PC-3 (cell line): ENCODE data around the gene ARMC7. TPM values are rescaled to one million over a fixed set of nuclear protein-coding genes. Genes with fewer than 3 reads are reported as not detected.

Source experiments
- ATAC-seq: fragments of 200-7000 bp; cut with Tn5 transposase; 2 replicates; pipeline ENCODE4 v1.9.1; 2020; ENCODE audit warnings: mild to moderate bottlenecking, moderate library complexity
- BruUV-seq: library from RNA; stranded (reverse); fragments of 400-500 nt; replicated peaks from 2 replicates; lab custom pipeline; 2021; lab: Mats Ljungman, UMichigan
- CTCF ChIA-PET: fragments of 300-600 bp; sonication (Branson Sonifier 250); formaldehyde crosslinking; loops from one replicate; lab custom pipeline; 2022; ENCODE audit warnings: antibody characterized with exemption; lab: Charles Lee
- POLR2A ChIA-PET: fragments of 300-600 bp; sonication (Branson Sonifier 250); formaldehyde crosslinking; loops from one replicate; lab custom pipeline; 2022; ENCODE audit warnings: antibody characterized with exemption; ENCODE audit not compliant: unreplicated experiment; lab: Charles Lee
- DNase-seq: peaks from one replicate; pipeline ENCODE4 v3.0.0-alpha.2; 2015
- H2AFZ ChIP-seq: fragments of 300-600 bp; sonication (generic); 2 replicates; pipeline ENCODE4 v1.6.0; 2016; ENCODE audit warnings: antibody characterized with exemption, low read length
- H3F3A ChIP-seq: fragments of 300-600 bp; sonication (generic); one replicate; pipeline ENCODE4 v1.6.0; 2017; ENCODE audit warnings: antibody characterized with exemption, low read length, control low read depth, mild to moderate bottlenecking; ENCODE audit not compliant: unreplicated experiment
- H3K27ac ChIP-seq: fragments of 300-600 bp; sonication (generic); 2 replicates; pipeline ENCODE4 v1.5.1; 2016; ENCODE audit warnings: mild to moderate bottlenecking, low read length
- H3K27me3 ChIP-seq: fragments of 300-600 bp; sonication (generic); 2 replicates; pipeline ENCODE4 v1.6.1; 2016; ENCODE audit warnings: low read length, mixed read lengths
- H3K36me3 ChIP-seq: fragments of 300-600 bp; sonication (generic); 2 replicates; pipeline ENCODE4 v1.6.1; 2016; ENCODE audit warnings: low read depth, mixed run types, low read length, mixed read lengths
- H3K4me1 ChIP-seq: fragments of 300-600 bp; sonication (generic); 2 replicates; pipeline ENCODE4 v1.5.1; 2016; ENCODE audit warnings: low read length; ENCODE audit not compliant: insufficient read depth
- H3K4me2 ChIP-seq: fragments of 300-600 bp; sonication (generic); 2 replicates; pipeline ENCODE4 v1.6.0; 2016; ENCODE audit warnings: low read length
- H3K4me3 ChIP-seq: fragments of 300-600 bp; sonication (generic); 2 replicates; pipeline ENCODE4 v1.5.1; 2016; ENCODE audit warnings: mild to moderate bottlenecking, low read length, mixed read lengths
- H3K79me2 ChIP-seq: fragments of 300-600 bp; sonication (generic); 2 replicates; pipeline ENCODE4 v1.6.1; 2017; ENCODE audit warnings: low read length, mixed read lengths
- H3K9ac ChIP-seq: fragments of 300-600 bp; sonication (generic); 2 replicates; pipeline ENCODE4 v1.6.0; 2016; ENCODE audit warnings: mild to moderate bottlenecking, low read length
- H3K9me2 ChIP-seq: fragments of 300-600 bp; sonication (generic); replicated peaks from 2 replicates; pipeline ENCODE4 v1.6.1; 2016; ENCODE audit warnings: mixed run types, low read length, mixed read lengths
- H3K9me3 ChIP-seq: fragments of 300-600 bp; sonication (generic); 2 replicates; pipeline ENCODE4 v1.6.1; 2016; ENCODE audit warnings: low read length, mixed read lengths
- H4K20me1 ChIP-seq: fragments of 300-600 bp; sonication (generic); 2 replicates; pipeline ENCODE4 v1.6.1; 2016; ENCODE audit warnings: low read length, mixed read lengths
- EZH2 ChIP-seq: fragments of 300-600 bp; sonication (generic); IDR thresholded peaks from one replicate; pipeline ENCODE4 v1.6.1; 2017; ENCODE audit warnings: antibody characterized with exemption, mild to moderate bottlenecking, low read length; ENCODE audit not compliant: unreplicated experiment
- EZH2phosphoT487 ChIP-seq: fragments of 300-600 bp; sonication (generic); IDR thresholded peaks from 2 replicates; pipeline ENCODE4 v1.6.1; 2018; ENCODE audit warnings: mild to moderate bottlenecking, antibody characterized with exemption, low read length, borderline replicate concordance
- intact Hi-C: fragments of 100-400 bp; cut with micrococcal nuclease; formaldehyde crosslinking; loops from 2 replicates; pipeline ENCODE4 v1.9.0; 2023
- total RNA-seq: library from RNA; depleted of rRNA; stranded (reverse); fragments of >200 nt; gene quantifications from 2 replicates; pipeline ENCODE4 v1.2.3, GENCODE V29; 2014
- TF ChIP-seq, protein P1 (sequence below): fragments of 300-600 bp; sonication (generic); conservative IDR thresholded peaks from 2 replicates; pipeline ENCODE4 v1.5.1; 2017; ENCODE audit warnings: antibody characterized with exemption, low read depth, mild to moderate bottlenecking, low read length

The ARMC7 gene
- total RNA-seq, 1 experiment from 2014 or later: 17.0 TPM

DNA sequence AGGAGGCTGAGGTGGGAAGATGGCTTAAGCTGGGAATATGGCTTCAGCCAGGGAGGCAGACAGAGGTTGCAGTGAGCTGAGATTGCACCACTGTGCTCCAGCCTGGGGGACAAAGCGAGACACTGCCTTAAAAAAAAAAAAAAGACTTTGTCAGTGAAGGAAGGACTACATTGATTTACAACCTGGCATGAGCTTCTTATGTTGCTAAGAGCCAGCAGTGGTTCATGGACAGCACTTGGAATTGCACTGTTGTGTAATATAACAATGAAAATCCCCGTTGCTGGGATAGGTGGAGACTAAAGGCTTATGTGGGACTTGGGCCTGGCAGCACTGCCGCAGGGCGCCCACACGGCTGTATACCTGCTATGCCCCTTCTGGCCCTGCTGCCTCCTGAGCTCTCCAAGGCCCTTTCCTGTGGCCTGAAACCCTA is 36.1 kb upstream of the ARMC7 start:
- no peak overlapping the region for H2AFZ ChIP-seq
- ChIA-PET CTCF (interaction anchor here (0.5 to 0.7 kb wide), 2 partner anchors 23 to 133 kb away, joined by 4 to 7 read pairs; no protein-coding TSS in a partner anchor), POLR2A (interaction anchor here (0.6 to 0.7 kb wide), 3 partner anchors 40 to 241 kb away, joined by 3 to 5 read pairs (median 3); no protein-coding TSS in a partner anchor)
- H3K4me1 ChIP-seq: peaks cover 11% of the 10 kb centered on the region
- no peak overlapping the region for H3K9ac ChIP-seq
- no peak overlapping the region for H3K4me3 ChIP-seq
- TF ChIP-seq, protein P1, sequence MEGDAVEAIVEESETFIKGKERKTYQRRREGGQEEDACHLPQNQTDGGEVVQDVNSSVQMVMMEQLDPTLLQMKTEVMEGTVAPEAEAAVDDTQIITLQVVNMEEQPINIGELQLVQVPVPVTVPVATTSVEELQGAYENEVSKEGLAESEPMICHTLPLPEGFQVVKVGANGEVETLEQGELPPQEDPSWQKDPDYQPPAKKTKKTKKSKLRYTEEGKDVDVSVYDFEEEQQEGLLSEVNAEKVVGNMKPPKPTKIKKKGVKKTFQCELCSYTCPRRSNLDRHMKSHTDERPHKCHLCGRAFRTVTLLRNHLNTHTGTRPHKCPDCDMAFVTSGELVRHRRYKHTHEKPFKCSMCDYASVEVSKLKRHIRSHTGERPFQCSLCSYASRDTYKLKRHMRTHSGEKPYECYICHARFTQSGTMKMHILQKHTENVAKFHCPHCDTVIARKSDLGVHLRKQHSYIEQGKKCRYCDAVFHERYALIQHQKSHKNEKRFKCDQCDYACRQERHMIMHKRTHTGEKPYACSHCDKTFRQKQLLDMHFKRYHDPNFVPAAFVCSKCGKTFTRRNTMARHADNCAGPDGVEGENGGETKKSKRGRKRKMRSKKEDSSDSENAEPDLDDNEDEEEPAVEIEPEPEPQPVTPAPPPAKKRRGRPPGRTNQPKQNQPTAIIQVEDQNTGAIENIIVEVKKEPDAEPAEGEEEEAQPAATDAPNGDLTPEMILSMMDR: no peak
- TF ChIP-seq EZH2phosphoT487: no peak
- H3K4me2 ChIP-seq: no peak overlapping the region
- H3K27me3 ChIP-seq: no peaks in the 10 kb centered on the region
- ATAC-seq (no peak), DNase-seq (no peak)
- no peaks in the 10 kb centered on the region for H3K9me3 ChIP-seq
- H3F3A ChIP-seq: no peaks in the 10 kb centered on the region
- intact Hi-C loops: no loop called here
- H3K9me2 ChIP-seq: no peaks in the 10 kb centered on the region
- BruUV-seq: no TSS peak
- H3K27ac ChIP-seq: no peak overlapping the region
- H3K36me3 ChIP-seq: no peaks in the 10 kb centered on the region
- no peaks in the 10 kb centered on the region for H4K20me1 ChIP-seq
- H3K79me2 ChIP-seq: no peaks in the 10 kb centered on the region

DNA sequence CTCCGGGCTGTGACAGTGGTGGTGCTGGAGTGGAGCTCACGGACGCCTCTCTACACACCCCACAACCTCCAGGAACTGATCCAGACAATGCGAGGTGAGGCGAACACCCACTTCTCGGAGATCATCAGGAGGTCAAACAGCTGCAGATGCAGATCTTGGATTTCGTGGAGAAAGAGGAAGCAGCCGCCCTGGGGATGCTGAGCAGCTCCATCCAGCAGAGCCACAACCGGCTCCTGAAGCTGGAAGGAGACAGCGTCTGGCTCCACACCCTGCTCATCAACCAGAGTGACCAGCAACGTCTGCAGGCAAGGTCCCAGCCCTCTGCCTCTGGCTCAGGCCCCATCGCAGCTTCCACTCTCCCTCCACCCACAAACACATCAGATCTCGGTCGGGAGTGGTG is 35.2 kb upstream of the ARMC7 start:
- Histone ChIP-seq H2AFZ (no peak overlapping the region), H3K4me3 (no peak overlapping the region), H4K20me1 (no peaks in the 10 kb centered on the region), H3K9me2 (no peaks in the 10 kb centered on the region), H3K27me3 (no peaks in the 10 kb centered on the region), H3K4me2 (no peak overlapping the region), H3K4me1 (peaks cover 20% of the 10 kb centered on the region), H3F3A (peaks cover 5% of the 10 kb centered on the region), H3K9me3 (no peaks in the 10 kb centered on the region), H3K9ac (no peak overlapping the region), H3K79me2 (no peaks in the 10 kb centered on the region), H3K27ac (no peak overlapping the region), H3K36me3 (no peaks in the 10 kb centered on the region)
- ATAC-seq (no peak), DNase-seq (no peak)
- BruUV-seq: no TSS peak
- TF ChIP-seq, protein P1: no peak
- CTCF ChIA-PET: interaction anchor here (0.7 kb wide), 1 partner anchor 97 kb away, joined by 9 read pairs; no protein-coding TSS in a partner anchor
- POLR2A ChIA-PET: no interaction called here
- intact Hi-C loops: no loop called here

DNA sequence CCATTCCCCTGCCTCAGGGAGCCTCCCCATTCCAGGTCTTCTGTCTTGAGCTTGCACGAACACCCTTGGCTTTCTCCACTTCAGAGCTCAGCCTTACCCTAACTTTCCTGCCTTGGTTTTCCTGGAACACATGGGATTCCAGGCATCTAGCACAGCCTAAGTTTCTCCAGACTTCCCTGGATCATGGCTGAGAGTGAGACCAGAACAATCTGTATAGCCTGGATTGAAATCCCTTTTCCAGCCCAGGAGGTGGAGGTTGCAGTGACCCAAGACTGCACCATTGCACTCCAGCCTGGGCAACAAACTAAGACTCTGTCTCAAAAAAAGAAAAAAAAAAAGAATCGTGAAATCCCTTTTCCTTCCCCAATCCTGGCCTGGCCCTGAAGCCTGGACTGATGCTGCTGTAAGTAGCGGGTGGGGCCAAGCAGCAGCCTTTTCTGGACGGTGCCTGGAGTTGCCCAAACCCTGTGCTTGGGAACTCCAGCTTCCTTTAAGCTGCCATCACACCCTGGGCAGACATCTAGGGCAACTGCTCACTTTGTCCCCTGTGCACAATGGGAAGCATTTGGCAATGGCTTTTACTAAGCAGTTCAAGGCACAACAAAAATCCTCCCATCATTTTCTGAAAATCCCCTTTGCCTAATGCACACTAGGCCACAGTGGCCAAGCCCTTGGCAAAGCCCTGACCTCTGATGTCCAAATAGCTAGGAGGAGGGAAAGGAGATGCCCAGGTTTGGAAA is 34.0 kb upstream of the ARMC7 start:
- H2AFZ ChIP-seq: no peak overlapping the region
- H3K4me1 ChIP-seq: peaks cover 26% of the 10 kb centered on the region
- no peaks in the 10 kb centered on the region for H3K36me3 ChIP-seq
- ATAC-seq: no peak
- H3K4me3 ChIP-seq: no peak overlapping the region
- no peak for DNase-seq
- ChIA-PET POLR2A (no interaction called here), CTCF (interaction anchor here (0.7 kb wide), 1 partner anchor 12 kb away, joined by 7 read pairs; no protein-coding TSS in a partner anchor)
- TF ChIP-seq, protein P1: no peak
- TF ChIP-seq EZH2phosphoT487: no peak
- no peak for TF ChIP-seq EZH2
- no TSS peak for BruUV-seq
- H3K9ac ChIP-seq: no peak overlapping the region
- no peaks in the 10 kb centered on the region for H4K20me1 ChIP-seq
- no peaks in the 10 kb centered on the region for H3K27me3 ChIP-seq
- intact Hi-C loops: no loop called here
- peaks cover 5% of the 10 kb centered on the region for H3F3A ChIP-seq
- no peak overlapping the region for H3K27ac ChIP-seq
- no peaks in the 10 kb centered on the region for H3K79me2 ChIP-seq
- H3K9me3 ChIP-seq: no peaks in the 10 kb centered on the region
- no peaks in the 10 kb centered on the region for H3K9me2 ChIP-seq
- no peak overlapping the region for H3K4me2 ChIP-seq
